GM12865 (cell line): ENCODE data around the gene CKB.

Experiments
- DNase-seq: peaks from one replicate; pipeline ENCODE4 v3.0.0; 2010; ENCODE audit warnings: low read depth
- H3K4me3 ChIP-seq: 2 replicates; pipeline ENCODE4 v1.5.1; 2011; ENCODE audit warnings: mild to moderate bottlenecking, low read depth, low read length, control low read depth
- TF ChIP-seq, protein P1 (sequence below): IDR thresholded peaks from 2 replicates; pipeline ENCODE4 v1.5.1; 2011; ENCODE audit warnings: low read length, control low read depth, low read depth, inconsistent platforms; ENCODE audit not compliant: insufficient read depth; ENCODE audit errors: missing control alignments

CKB gene

DNA sequence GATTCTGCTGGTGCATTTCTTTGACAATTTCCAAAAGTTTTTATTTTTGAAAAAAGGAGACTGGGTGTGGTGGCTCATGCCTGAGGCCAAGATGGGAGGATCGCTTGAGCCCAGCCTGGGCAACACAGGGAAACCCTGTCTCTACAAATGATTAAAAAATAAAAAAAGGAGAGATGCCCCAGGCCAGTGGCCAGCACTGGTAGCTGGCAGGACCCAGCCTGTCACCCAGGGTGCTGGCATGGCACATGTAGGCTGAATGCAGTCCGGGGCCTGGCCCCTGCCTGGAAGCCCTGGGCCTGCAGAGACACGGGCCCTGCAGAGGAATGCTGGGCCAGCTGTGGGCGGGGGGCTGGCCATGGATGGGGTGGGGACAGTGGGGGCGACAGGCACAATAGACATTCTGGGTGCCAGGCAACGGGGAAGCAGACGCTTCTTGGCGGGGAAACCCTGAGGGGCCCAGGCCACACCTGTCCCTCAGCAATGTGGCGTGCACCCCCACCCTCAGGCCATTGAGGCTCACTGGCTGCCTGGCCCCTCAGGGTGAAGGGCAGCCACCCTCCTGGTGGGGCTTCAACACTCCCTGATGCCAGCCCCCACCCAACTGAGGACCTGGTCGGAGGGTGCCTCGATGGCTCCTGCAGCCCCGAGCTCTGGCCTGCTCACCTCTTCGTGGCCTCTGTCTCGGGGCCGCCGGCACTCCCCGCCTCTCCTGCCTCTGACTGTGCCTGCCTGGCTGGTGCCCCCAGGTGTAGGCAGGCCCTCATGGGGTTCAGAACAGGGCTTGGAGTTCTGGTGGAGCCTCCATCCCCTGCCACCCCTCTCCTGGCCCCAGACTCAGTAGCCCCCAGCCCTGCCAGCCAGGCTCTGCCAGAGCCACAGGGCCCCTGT, 18.4 kb upstream of the CKB start:
- no peak overlapping the region for H3K4me3 ChIP-seq
- TF ChIP-seq, protein P1, sequence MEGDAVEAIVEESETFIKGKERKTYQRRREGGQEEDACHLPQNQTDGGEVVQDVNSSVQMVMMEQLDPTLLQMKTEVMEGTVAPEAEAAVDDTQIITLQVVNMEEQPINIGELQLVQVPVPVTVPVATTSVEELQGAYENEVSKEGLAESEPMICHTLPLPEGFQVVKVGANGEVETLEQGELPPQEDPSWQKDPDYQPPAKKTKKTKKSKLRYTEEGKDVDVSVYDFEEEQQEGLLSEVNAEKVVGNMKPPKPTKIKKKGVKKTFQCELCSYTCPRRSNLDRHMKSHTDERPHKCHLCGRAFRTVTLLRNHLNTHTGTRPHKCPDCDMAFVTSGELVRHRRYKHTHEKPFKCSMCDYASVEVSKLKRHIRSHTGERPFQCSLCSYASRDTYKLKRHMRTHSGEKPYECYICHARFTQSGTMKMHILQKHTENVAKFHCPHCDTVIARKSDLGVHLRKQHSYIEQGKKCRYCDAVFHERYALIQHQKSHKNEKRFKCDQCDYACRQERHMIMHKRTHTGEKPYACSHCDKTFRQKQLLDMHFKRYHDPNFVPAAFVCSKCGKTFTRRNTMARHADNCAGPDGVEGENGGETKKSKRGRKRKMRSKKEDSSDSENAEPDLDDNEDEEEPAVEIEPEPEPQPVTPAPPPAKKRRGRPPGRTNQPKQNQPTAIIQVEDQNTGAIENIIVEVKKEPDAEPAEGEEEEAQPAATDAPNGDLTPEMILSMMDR, result no peak
- no peak for DNase-seq

DNA sequence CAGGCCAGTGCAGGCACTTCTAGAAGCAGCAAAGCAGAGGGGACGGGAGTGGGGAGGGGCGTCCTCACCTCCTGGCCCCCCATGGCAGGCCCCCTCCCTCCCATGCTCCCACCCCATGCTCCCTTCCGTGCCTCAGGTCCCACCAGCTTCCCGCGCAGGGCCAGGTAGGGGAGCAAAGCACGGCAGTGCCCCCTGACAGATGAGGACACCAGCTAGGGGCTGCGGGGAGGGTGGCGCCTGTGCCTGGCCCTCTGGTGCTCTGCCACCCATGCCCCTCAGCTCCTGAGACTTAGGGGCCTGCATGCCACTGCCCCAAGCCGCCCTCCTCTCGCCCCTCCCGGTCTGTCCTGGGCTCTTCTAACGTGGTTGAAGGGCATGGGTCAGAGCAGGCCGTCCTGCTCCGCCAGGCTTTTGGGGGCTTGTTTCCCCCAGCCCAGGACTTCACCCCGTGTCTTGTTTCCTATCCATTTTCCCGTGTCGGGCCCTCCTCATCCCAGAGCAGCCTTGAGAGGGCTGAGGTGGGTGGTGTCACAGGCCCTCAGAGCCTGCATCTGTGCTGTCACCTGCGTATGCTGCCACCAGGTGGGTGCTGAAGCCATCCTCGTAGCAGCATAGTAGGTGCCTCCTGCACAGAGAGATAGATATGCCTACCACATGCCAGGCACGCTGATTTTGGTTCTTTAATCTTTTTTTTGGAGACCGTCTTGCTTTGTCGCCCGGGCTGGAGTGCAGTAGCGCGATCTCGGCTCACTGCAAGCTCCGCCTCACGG, 16.6 kb upstream of the CKB start:
- TF ChIP-seq, protein P1, result no peak
- no peak for DNase-seq
- no peak overlapping the region for H3K4me3 ChIP-seq

DNA sequence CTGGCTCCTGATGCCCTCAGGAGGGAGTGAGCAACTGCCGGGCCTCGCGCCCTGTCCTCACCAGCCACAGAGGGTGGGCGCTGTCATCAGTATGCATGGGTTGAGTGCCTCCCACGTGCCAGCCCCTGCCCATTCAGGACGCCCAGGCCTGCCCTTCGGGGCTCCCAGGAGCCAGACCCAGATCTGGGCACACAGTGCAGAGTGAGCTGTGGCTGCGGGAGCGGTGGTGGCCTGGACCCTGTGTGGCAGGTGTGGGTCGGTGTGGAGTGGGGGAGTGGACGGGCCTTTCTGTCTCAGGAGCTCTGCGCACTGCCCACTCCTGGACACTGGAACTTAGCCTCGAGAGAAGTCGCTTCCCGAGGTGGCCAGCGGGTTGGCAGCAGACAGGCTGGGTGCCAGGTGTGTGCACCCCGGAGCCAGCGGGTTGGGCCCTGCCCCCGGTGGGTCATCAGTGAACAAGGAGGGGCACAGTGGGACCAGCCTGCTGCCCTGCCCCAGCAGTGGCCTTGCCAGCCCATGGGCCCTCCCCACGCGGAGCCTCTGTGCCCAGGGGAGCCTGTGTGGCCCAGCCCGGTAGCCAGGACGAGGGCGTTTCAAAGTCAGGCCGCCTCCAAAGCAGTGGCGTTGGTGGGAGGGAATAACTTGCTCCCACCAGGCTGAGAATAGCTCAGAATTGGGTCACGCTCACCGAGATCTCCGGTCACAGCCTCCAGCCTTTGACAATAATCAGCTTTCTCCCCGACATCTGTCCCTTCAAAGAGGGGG, 15.8 kb upstream of the CKB start:
- no peak overlapping the region for H3K4me3 ChIP-seq
- TF ChIP-seq, protein P1, result no peak
- DNase-seq, result no peak

DNA sequence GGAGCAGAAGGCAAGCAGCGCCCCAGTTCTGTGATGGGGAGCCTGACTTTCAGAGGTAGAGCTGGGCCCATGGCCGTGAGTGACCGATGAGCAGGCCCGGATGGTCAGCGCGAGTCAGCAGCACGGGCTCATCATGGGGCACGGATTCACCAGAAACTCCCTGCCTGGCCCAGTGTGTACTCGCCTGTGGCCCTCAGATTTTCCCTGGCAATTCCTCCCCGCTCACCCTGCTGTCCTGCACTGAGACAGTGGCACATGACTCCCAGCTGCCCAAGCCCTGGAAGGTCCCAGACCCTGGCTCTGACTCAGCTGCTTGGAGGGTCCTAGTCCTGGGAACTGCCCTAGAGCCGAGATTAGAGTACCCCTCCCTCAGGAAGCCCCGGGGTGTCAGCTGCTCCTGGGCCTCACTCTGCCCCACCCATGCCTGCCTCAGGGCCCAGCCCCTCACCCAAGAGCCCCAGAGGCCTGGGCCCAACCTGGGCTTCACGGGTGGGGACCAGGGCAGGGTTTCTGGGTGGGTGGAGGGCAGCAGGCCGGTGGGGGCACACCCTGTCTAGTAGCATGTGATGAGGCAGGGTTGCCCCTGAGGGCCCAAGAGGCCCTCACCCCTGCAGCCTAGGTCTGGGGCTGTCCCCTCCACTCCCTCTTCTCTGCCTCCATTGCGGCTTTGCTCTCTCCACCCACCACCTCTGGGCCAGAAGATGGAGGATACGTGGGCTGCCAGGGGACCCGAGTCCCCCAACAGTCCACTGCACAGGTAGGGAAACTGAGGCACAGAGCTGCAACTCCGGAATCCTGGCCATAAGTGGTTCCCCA, 14.8 kb upstream of the CKB start:
- TF ChIP-seq, protein P1, result no peak
- no peak overlapping the region for H3K4me3 ChIP-seq
- DNase-seq, result no peak

DNA sequence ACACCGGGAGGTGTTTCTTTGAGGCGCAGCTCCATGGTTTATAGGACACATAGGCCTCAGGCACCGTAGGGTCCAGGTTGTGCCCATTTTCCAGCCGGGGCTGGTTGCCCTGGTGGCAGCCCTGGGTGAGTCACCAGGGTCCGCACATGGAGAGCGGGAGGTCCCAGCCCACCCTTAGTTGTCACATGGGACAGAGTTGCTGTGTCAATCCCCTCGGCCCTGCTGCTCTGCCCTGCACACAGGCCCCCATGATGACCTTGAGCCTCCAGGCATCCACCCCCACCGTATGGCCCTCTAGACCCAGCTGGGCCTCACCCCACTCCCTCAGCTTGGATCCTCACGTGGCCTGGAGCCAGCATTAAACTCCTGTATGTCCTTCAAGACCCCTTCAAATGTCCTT, 14.1 kb upstream of the CKB start:
- no peak for DNase-seq
- TF ChIP-seq, protein P1, result no peak
- no peak overlapping the region for H3K4me3 ChIP-seq

DNA sequence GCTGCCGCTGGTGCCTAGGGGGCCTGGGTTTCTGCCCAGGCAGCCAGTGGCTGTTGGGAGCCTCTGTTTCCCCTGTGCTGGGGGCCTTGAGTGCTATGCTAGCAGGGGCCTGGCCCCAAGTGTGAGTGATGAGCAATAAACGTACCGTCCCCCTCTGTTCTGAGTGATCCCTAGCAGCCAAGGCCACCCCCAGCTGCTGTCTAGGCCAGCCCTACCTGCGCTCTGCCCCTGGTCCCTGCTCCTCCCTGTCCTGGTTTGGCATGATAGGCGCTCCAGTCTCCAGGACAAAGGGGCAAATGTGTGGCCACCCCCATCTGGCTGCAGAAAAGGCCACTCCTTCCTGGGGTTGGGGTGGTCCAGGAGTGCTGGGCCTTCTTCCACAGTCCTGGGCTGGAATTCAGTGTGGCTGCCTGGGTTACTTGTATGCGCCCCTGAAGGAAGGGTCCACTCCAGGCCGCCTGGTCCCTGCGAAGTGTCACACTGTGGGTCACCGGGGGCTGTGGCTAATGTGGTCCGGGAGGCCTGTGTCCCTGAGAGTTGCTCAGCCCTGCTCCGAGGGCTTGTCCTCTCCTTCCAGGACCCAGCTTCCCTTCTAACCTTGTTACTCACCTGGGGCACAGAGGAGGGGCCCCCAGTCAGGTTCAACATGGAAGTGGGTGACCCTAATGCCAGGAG, 13.4 kb upstream of the CKB start:
- TF ChIP-seq, protein P1, result no peak

More for the DNA sequence above, 13.4 kb upstream of the CKB start:
- no peak overlapping the region for H3K4me3 ChIP-seq
- no peak for DNase-seq
